ENCODE measurements around the gene GPN1.
"Not testable (repeated sequence)": the region's sequence is repeated elsewhere in the genome, so short reads cannot be mapped to it uniquely, and the experiment has no call there.

The GPN1 gene

GRCh38 chr2:27627963-27628766 is 685 bp upstream of the GPN1 start:
- DNase-seq: peak; percentile 37

DNA sequence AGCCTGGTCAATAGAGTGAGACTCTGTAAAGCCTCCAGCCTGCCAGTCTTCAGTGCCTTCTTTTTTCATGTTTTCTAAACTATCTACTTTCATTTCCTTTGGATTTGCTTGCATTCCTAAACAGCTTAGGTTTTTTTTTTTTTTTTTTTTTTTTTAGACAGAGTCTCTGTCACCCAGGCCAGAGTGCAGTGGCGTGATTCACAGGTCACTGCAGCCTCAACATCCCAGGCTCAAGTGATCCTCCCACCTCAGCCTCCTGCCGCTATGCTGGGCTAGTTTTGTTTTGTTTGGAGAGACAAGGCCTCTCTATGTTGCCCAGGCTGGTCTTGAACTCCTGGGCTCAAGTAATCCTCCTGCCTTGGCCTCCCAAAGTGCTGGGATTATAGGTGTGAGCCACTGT is 1.4 kb downstream of the GPN1 start:
- DNase-seq: not testable (repeated sequence)

DNA sequence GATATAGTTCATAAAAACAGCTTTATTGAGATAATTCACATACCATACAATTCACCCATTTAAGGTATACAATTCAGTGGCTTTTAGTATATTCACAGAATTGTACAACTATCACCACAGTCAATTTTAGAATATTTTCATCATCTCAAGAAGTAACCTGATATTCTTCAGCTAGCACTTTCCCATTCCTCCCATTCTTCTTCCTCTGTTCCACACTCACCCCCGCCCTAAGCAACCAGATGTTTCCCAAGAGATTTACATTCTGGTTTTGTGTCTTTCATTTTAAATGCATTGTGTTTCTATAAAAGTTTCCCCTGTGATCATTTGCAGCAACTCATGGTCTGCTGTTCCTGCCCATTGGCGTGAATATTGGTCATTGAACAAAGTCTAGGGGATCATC is 5.4 kb downstream of the GPN1 start:
- DNase-seq: no peak

GRCh38 chr2:27636766-27637165 is 7.9 kb downstream of the GPN1 start:
- no peak for DNase-seq

DNA sequence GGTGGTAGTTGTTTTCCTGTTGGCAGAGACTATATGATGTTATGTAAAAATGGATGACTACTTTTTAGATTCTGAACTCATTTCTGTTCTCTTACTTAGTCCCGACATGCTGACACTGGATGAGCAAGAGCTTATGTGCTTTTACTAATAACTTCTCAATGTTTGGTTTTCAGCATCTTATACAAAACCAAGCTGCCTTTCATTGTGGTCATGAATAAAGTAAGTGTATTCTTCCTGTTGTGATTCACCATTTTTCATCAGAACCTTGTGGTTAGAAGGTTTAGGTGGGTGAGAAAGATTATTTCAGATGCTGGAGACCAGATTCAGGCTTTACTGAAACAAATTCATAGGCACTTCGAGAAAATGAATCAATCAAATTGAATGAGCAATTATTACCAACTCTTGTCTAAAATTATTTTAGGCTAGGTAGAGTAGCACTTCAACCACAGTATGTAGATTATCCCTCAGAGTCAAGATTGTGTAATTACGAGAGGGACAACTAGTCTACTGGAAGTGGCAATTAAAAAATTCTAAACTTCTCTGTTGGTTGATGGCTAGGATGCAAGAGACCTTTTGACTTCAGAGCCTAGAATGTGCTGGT is 9.3 kb downstream of the GPN1 start:
- no peak for DNase-seq

- DNase-seq: no peak
Observed at GRCh38 chr2:27638709-27639108, 9.9 kb downstream of the GPN1 start.

- no peak for DNase-seq
Observed at GRCh38 chr2:27640722-27641245, 11.9 kb downstream of the GPN1 start.

DNA sequence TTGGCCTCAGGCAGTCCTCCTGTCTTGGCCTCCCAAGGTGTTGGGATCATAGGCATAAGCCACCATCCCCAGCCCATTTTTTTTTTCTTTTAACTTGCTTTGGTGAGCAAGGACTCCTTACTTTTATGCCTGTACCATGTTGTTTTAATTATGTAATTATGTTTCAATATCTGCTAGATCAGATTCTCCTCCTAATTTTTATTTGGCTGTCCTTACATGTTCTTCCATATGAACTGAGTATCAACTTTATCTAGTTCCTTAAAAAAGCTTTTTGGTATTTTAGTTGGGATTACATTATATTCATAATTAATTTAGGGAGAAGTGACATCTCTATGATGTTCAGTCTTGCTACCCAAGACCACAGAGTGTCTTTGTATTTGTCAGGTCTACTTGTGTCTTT is 16.3 kb downstream of the GPN1 start:
- no peak for DNase-seq

DNA sequence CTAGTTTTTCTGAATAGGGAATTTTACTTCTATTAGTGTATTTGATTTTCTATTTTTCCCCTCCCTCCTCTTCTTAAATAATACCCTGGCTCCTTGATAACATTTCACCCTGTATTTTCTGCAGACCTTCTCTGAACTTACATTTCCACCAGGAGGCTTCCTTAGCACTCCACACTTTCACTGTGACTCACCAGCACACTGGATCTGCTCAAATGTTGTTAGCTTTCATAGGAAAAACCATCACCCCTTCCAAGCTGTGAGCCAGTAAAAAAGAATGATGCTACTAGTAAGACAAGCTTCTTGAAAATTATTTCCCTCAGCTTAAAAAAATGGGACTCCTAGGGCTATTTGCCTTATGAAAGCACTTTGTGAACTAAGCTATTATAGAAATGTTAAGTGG is 18.4 kb downstream of the GPN1 start:
- DNase-seq: no peak

- DNase-seq: no peak
Observed at GRCh38 chr2:27647737-27648136, 18.9 kb downstream of the GPN1 start.

- no peak for DNase-seq
Observed at GRCh38 chr2:27651056-27651455, 22.2 kb downstream of the GPN1 start.

DNA sequence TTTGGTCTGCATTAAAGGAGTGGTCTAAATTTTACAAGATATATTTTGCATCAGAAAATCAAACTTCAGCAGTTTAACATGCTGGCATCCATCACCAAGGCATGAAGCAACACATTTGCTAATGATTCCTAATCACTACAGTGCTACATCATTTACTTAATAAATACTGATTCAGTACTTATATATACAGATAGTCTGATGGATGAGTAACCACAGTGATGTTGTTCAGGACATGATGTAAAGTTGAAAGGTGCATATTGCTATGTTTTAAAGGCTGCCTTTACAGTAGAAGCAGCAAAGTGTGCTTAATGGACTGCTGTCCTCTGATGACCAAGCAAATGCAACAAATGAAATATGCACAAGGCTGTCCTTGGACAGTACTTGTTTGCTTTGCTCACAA is 23.5 kb downstream of the GPN1 start:
- DNase-seq: no peak

DNA sequence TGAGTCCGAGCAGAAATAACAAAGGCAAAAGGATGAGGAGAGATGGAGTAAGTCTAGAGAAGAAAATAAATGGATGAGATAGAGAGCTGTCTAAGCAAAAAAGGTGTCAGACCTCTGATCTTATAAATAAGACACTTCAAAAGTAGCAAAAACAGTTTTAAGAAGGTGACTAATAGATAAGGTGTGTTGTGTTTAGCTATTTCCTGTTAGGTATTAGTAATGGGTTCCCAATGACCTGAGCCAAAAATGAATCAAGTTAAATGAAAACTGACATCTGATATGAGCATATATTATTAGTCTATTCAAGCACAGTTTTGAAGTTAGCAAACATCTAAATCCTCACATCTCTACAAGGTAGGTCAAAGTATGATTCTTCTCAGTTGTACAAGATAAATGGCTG is 23.9 kb downstream of the GPN1 start:
- DNase-seq: no peak

GRCh38 chr2:27653397-27653796 is 24.5 kb downstream of the GPN1 start:
- DNase-seq: no peak

- DNase-seq: no peak
Observed at GRCh38 chr2:27655155-27655951, 26.5 kb downstream of the GPN1 start.

GRCh38 chr2:27661371-27661770 is 32.5 kb downstream of the GPN1 start:
- no peak for DNase-seq

DNA sequence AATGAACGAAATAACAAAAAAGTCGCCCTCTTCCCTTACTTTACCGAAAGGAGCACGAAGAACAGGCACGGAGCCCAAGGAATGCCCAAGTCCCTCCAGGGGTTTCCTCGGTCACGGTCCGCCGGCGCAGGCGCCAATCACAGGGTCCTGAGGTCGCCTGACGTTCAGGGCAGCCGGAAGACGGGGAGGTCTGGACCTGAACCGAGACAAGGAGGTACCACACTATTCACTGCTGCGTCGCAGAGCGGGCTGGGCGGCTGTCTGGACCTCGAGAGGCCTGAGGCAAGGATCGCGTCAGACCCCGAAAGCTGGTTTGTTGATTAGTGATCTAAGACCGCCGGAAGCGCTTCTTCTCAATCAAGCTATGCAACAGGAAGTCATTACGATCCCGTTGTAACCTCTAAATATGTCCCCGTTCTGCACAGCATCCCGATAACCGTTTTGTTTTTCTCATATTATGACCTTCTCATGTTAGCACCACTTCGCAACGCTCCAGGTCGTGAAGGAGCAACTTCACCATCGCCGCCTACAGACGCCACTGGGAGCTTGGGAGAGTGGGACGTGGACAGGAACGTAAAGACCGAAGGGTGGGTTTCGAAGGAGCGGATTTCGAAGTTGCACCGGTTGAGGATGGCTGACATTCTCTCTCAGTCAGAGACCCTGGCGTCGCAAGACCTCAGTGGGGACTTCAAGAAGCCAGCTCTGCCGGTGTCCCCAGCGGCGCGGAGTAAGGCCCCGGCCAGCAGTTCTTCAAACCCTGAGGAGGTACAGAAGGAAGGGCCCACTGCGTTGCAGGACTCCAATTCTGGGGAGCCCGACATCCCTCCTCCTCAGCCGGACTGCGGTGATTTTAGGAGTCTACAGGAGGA is 34.7 kb downstream of the GPN1 start, which contains the start of the genes SLC4A1AP and SUPT7L:
Gene SLC4A1AP, plus strand, starts transcription at position 605 of the 869 bp plus-strand sequence. Its CDS starts 26 bp downstream, at position 631.
Gene SUPT7L, minus strand, starts transcription at position 330 of the 869 bp plus-strand sequence. CDS start 1,422 bp downstream, outside the sequence.
- DNase-seq: peak; percentile 89

- DNase-seq: peak; percentile 38
Observed at GRCh38 chr2:27664154-27664574, 35.3 kb downstream of the GPN1 start.

DNA sequence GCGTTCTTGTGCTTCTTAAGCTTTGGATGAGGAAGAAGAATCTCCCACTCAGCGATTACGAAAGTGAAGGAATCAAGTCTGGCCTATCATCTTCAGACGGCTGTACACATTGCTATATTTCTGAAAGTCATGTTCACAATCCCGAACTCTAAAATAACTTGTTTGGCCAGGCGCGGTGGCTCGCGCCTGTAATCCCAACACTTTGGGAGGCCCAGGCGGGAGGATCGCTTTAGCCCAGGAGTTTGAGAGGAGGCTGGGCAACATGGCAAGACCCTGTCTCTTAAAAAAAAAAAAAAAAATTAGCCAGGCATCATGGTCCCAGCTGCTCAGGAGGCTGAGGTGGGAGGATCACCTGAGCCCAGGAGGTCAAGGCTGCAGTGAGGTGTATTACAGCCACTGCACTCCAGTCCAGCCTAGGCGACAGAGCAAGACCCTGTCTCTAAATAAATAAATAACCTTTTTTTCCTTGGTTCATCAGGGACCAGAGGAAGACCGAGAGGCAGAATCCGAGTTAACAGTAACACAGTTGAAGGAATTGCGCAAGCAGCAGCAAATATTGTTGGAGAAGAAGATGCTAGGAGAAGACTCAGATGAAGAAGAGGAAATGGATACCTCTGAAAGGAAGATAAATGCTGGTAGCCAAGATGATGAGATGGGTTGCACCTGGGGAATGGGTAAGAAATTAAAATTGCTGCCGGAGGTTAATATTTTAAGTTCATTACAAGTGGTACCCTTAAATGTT is 35.9 kb downstream of the GPN1 start:
- peak; percentile 29 for DNase-seq

DNA sequence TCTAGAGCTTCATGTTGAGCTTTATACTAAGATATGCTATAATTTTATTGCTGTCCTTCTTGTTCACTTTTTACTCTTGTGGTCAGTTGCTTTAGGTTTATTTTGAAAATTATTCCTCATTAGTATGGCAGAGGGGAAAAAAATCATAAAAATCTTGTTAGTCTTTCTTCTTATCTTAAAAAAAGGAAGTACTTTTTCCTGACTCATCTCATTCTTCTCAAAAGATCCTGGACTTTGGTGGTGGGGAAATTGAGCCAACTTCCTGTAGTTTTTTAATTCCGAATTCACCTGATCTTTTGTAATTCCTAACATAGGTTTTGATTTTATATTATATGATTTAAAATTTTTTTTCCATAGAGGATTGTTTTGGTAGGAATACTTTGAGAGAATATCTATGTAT is 38.6 kb downstream of the GPN1 start:
- DNase-seq: peak; percentile 72

DNA sequence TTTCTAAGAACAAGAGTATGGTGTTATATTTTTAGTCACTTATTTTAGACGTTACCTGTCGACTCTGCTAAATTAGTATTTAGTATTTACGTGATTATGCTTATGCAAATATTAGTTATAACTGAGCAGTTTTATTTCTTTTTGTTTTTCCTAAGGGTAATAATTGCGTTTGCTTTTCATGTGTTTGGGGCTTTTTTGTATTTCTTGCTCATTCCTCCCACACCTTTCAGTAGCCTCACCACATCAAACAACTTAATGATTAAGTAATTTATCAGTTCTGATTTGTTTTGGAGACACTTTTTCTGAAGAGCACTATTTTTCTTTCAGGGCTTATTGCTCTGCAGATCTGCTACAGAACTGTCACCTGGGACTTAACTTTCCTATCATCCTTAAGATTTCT is 42.4 kb downstream of the GPN1 start:
- no peak for DNase-seq

All from OCI-M1 (cell line).